NOMO-1 treated with dmso at 0.1 percent for 144 hours (cell line): ENCODE results near the gene ANK2.

ENCODE experiments used
- DNase-seq: peaks from one replicate; lab custom pipeline; 2025; ENCODE audit not compliant: unreplicated experiment; lab: John Stamatoyannopoulos, UW

ANK2 gene

DNA sequence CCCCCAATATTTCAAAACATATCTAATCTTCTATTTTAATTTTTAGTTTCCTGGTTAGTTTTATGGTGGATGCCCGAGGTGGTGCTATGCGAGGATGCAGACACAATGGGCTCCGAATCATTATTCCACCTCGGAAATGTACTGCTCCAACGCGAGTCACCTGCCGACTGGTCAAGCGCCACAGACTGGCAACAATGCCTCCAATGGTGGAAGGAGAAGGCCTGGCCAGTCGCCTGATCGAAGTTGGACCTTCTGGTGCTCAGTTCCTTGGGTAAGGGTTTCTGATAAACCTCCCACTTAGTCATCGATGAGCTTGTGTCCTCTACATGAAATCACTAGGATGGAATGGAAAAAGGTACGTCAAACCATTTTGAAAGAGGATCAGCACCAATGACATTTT, 280.7 kb downstream of the ANK2 start:
- DNase-seq, result no peak

DNA sequence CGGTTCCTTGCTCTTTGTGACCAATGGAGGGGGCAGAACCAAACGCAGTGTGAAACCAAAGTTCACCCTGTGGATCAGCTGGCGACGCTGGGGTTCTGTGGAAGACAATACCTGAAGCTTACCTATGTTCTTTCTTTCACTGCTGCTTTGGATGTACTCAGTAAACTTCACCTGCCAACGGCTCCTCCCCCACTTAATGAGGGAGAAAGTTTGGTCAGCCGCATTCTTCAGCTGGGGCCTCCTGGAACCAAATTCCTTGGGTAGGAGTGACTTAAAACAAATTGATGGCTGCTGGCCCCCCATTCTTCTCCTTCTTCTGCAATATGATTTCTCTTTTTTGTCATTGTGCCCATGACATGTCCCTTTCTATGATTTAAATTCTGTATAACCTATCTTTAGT, 282.4 kb downstream of the ANK2 start:
- DNase-seq, result no peak

DNA sequence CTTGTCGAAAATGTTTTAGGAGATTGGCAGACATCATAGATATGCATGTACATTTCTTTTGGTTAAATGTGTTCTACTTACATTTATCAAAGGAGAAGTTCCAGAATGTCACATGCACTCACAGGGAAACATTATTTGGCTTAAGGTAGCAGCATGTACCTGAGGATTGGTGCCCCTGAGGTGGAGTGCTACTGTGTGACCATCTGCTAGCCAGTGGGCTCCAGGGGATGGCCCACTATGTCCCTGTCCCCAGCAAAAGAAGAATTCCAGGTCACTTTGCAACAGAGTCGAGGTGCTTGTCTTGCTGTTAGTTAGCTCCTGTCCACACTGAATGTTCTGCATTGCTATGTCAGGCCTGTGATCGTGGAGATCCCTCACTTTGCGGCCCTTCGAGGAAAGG, 283.2 kb downstream of the ANK2 start:
- no peak for DNase-seq

DNA sequence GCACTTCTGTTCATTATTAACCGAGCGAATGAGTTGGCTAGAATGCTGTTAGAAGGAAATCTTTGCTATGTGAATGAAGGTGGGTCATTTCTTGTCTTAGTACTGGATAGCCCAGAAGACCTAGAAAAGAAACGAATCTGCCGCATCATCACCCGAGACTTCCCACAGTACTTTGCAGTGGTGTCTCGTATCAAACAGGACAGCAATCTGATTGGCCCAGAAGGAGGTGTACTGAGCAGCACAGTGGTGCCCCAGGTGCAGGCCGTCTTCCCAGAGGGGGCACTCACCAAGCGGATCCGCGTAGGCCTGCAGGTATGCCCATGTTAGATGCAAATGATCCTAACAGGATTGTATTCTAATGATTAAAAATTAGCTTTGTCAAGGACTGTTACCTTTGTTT, 286.3 kb downstream of the ANK2 start:
- DNase-seq, result no peak

DNA sequence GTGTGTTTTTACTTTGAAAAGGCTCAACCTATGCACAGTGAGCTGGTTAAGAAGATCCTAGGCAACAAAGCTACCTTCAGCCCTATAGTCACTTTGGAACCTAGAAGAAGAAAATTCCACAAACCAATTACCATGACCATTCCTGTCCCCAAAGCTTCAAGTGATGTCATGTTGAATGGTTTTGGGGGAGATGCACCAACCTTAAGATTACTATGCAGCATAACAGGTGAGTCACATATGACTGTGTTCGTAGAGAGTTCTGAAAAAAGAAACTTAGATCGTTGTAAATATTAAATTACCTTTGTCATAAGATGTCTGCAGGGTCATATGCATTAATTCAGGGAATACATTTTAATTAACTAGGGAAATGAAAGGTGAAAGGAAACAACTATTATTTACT, 287.1 kb downstream of the ANK2 start:
- DNase-seq, result no peak

DNA sequence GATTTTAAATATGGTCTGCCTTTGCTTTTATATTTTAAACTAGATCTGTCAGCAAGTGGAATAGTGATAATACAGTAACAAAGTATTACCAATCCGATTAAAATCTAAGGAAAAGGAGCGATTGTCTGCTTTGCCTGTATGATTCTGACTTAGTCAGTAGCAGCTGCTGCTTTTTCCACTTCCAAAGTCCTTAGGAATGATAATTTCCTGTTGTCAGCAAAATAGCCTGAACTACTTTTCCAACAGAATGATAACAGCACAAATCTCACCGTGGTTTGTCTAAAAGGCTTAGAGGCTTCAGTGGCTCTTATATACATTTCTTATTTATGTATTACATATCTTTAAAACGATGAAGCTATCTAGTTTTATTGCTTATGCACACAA, 290.0 kb downstream of the ANK2 start:
- DNase-seq, result no peak

DNA sequence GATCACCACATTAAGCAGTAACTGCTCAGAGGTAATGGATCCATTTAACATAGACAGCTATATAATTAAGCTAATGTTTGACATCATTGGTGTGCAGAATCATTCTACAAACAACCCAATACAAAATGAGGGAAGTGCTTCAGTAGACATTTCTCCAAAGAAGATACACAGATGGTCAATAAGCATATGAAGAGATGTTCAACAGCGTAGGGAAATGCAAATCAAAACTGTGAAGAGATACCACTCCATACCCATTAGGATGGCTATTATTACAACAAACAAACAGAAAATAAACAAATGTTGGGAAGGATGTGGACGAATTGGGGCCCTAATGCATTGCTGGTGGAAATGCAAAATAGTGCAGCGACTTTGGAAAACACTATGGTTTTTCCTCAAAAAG, 294.6 kb downstream of the ANK2 start:
- no peak for DNase-seq

DNA sequence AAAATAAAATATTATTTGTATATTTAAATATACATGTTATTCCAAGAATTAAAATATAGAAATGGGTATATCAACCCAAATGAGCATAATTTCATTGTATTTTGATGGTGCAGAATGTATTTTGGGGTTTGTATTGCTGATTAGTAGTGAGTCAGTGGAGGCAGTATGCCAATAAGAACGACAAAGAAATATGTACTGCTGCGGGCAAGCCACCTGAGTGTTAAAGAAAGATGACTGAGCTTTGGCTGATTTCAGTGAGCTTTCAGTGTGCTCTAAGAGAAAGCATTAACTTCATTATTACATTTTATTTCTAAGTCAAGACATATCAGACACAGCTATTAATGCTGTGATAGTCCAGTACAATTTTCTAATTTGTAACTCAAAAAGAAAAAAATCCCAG, 297.8 kb downstream of the ANK2 start:
- no peak for DNase-seq

DNA sequence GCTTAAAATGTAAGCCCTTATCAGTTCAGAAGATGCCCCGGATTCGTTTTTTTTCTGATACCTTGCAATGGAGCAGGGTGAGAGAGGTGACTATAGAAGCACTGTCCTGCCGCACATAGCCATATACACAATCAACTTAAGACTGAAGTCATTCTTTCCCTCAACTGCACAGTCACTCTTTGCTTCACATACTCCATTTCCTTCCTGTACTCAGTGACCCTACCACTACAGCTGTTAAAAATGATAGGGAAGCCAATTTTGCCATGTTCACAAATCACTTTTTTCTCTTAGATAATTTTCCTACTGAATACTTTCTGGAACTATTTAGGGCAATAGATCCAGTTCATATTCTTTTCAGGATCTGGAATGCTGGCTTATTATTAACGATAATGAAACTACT, 300.0 kb downstream of the ANK2 start:
- DNase-seq, result no peak

DNA sequence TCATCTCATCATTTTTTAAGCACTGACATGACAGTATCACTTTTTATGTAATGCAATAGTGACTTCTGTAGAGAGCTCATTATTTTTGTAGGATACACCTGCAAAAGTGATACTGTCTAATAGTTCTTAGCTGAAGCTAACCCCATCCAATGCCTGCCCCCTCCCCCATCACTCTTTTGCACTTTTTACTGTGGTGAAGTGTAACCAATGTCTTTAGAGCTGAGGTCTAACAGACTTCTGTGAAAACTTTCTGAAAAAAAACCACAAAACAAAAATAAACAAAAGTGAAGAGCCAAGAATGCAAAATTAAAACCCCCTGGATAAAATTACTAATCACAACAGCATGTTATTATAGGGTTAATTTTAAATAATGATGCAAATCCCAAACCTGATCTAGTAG, 301.1 kb downstream of the ANK2 start:
- no peak for DNase-seq

DNA sequence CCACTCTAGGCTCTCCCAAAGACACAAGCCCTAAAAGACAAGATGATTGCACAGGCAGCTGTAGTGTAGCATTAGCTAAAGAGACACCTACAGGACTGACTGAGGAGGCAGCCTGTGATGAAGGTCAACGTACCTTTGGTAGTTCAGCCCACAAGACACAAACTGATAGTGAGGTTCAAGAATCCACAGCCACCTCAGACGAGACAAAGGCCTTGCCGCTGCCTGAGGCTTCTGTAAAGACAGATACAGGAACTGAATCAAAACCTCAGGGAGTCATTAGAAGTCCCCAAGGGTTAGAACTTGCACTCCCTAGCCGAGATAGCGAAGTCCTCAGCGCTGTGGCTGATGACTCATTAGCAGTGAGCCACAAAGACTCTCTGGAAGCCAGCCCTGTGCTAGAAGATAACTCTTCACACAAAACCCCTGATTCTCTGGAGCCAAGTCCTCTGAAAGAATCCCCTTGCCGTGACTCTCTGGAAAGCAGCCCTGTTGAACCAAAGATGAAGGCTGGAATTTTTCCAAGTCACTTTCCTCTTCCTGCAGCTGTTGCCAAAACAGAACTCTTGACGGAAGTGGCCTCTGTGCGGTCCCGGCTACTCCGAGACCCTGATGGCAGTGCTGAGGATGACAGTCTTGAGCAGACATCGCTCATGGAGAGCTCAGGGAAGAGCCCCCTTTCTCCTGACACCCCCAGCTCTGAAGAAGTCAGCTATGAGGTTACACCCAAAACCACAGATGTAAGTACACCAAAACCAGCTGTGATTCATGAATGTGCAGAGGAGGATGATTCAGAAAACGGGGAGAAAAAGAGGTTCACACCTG, 306.3 kb downstream of the ANK2 start:
- DNase-seq, result peak; percentile 92

DNA sequence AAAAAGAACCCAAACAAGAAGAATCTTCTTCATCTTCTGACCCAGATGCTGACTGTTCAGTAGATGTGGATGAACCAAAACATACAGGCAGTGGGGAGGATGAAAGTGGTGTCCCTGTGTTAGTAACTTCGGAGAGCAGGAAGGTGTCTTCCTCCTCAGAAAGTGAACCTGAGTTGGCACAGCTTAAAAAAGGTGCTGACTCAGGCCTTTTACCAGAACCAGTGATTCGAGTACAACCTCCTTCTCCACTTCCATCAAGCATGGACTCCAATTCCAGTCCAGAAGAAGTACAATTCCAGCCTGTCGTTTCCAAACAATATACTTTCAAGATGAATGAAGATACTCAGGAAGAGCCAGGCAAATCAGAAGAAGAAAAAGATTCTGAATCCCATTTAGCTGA, 307.0 kb downstream of the ANK2 start:
- DNase-seq, result no peak

DNA sequence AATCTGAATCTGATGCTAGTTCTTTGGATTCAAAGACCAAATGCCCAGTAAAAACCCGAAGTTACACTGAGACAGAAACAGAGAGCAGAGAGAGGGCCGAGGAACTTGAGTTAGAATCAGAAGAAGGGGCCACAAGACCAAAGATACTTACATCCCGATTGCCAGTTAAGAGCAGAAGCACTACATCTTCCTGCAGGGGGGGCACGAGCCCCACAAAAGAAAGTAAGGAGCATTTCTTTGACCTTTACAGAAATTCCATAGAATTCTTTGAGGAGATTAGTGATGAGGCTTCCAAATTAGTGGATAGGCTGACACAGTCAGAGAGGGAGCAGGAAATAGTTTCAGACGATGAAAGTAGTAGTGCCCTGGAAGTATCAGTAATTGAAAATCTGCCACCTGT, 309.3 kb downstream of the ANK2 start:
- no peak for DNase-seq

DNA sequence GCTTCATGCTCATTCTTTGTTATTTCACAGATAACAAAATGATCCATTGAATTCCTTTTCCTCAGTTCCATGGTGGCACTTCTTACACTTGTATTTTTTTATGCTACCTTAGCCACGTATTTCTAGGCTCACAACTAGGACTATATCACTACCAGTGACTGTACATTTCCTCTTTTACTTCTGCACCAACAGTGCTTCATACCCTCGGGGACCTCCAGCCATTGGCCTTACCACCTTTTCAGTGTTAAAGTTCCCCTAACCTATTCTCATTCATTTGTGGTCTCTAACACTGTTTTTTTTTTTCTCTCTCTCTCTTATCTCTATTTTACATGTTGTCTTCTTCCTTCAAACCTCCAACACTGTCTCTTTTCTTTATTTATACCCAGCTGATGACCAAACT, 315.9 kb downstream of the ANK2 start:
- no peak for DNase-seq

DNA sequence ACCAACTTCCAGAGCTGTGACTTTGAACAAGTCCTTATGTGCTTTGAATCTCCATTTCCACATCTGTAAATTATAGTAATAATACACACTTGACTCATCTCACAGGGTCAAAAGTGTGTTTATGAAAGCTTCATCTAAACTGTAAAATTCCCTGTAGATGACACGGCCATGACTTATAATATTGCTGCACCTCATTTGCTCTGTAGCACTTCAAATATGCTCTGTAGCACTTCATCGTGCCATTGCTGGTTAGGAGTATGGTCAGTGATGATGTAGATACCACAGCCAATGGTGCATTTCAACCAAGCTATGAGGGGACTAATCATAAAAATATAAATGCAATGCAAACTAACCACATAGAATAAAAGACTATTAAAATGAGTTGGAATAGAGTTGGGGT, 318.6 kb downstream of the ANK2 start:
- no peak for DNase-seq

DNA sequence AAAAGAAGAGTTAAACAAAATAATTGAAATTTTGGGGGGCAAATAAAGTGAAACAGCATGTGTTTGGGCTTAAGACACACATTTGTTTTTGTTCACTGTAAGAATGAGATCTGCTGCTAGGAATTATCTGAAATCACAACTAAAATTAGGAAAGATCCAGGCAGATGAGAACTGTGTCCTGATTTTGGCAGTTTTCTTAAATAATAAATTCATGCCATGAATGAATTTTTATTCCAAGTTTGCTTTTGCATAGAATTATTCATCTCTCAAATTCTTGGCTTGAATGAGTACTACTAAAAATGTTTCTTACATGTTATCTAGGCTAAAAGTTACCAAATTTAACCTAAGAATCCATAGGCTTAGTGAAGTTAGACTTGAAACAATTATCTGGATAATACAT, 321.7 kb downstream of the ANK2 start:
- no peak for DNase-seq

DNA sequence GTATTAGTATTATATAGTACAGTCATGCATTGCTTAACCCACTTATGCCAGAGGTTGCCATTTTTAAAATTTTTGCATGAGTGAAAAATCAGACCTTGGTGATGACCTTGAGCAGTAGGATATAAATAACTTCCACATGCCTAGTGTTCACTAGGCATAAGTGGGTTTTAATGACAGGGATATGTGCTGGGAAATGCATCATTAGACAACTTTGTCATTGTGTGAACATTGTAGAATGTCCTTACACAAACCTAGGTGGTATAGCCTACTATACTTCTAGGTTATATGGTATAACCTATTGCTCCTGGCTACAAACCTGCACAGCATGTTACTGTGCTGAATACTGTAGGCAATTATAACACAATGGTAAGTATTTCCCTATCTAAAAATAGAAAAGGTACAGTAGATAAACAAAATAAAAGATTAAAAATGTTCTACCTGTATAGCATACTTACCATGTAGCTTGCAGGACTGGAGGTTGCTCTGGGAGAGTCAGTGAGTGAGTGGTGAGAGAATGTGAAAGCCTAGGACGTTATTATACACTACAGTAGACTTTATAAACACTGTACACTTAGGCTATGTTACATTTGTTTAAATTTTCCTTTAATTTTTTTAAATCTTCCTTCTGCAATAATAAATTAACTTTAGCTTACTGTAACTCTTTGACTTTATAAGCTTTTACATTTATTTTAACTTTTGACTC, 326.7 kb downstream of the ANK2 start:
- DNase-seq, result no peak

DNA sequence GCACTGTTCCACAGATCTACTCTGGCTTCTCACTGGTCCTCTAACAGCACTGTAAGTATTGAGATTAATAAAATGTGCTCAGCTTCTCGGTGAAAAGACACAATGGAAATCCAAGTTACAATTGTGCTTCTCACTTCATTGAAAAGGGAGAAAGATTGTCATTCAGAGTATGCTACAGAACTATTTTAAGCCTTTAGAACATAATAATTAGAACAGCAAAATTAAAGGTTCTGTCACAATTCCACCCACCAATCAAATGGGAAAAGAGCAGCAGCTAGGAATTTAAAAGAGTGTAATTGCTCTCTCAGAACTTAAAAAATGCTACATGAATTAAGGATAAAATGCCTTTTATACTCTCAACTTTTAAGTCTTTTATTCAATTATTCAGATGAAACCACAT, 329.4 kb downstream of the ANK2 start:
- DNase-seq, result no peak

DNA sequence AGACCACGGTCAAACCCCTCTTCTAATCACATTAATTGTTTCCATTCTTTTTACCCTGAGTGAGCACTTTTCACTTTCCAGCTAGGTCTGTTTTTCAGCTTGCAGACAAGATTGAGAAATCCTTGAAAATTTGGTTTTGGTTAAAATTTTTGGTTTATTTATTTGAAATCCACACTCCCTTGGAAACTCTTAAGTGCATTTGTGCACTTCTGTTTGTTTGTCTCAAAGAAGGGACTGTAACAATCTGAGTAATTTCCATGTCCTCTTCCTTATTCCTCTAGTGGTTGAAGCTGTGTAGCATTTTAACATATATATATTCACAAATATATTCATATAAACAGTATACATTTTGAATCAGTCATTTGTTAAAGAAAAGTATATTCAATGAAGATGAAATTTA, 333.3 kb downstream of the ANK2 start:
- DNase-seq, result no peak

DNA sequence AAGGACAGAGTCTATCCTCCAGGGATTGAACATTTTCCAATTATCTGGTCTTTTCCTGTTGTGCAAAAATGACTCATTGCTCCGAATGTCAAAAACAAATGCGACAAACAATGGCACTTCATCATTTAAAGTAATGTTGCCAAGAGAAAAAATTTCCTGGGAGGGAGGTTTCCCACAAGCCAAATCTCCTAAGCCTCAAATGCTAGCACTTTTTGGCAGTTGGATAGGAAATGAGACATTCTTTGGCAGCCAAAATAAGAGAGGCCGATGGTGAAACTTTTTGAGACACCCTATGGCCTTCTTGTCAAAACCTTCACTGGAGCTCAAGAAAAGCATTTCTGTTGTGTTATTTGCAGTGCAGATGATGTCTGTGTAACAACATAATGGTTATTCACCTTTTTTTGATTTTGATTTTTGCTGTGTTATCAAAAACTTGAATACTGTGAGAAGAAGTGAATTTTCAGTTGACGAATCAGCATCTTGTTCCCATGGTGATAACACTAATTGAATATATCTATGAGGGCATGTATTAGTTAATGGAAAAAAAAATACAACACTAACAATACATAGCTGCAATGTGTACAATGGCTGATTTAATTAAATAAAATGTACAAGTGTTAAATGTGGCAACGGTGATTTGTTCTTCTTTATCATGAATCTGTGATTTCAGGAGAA, 333.8 kb downstream of the ANK2 start:
- no peak for DNase-seq

DNA sequence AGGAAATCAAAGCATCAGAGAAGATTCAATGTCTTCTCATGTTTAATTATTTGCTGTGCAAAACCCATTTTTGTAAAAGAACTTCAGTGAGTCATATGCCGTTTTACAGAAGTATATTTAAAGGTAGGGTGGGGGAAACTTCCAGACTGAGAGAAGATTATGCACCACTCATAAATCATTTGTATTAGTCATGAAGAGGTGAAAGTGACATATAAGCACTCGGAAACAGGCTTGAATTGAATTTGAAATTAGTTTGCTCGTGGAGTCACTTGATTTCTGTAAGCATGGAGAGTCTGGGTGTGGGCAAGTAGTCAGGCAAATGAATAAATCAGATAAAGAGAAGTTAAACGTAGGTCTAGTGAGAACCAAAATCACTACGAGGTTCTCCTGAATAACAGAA, 335.1 kb downstream of the ANK2 start:
- peak; percentile 21 for DNase-seq

DNA sequence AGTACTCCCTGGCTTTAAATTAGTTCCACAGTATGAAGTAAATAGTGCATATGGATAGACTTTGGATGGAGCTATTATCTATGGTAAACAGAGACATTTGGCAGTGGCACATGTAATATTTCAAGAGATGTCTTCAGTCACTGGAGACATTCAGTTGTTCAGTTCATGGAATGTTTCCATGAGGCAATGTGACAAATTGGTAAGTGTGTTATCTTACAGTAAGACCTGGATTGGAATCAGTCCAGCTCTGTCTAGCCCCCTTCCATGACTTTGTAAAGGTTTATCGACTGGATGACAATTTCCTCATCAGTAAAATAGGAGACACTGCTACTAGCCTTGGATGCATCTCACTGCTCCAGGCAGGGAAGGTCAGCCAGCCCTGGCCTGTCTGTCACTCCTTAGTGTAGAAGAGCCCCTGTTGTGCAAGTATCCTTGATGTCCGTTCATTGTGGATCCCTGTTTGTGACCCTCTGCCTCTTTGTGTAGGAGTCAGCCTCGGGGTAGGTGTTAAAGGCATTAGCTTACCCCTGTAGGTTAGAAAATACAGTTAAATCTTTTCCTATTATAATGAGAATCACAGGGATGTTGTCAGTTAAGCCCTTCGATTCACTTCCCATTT, 335.9 kb downstream of the ANK2 start:
- no peak for DNase-seq
